HepG2 (cell line): Measurements from ENCODE around the gene GLS2. TPM values are rescaled to one million over a fixed set of nuclear protein-coding genes. Genes with fewer than 3 reads are reported as not detected.

Experiments used
- AKAP8 ChIP-seq: sonication (generic); formaldehyde crosslinking; IDR thresholded peaks from 2 replicates; pipeline ENCODE4 v1.5.1; 2020; ENCODE audit warnings: mild to moderate bottlenecking, missing genetic modification reagents
- CBFB ChIP-seq: sonication (generic); formaldehyde crosslinking; IDR thresholded peaks from 2 replicates; pipeline ENCODE4 v1.4.0; 2020; ENCODE audit warnings: missing genetic modification reagents
- CEBPZ ChIP-seq: IDR thresholded peaks from 2 replicates; pipeline ENCODE4 v1.6.1; 2012; ENCODE audit warnings: low read length, improper control_type of control experiment
- DDIT3 ChIP-seq: sonication (generic); formaldehyde crosslinking; IDR thresholded peaks from 2 replicates; pipeline ENCODE4 v1.4.0; 2020; ENCODE audit warnings: mild to moderate bottlenecking, missing genetic modification reagents
- DR1 ChIP-seq: sonication (generic); formaldehyde crosslinking; IDR thresholded peaks from 2 replicates; pipeline ENCODE4 v1.8.0; 2021; ENCODE audit warnings: mild to moderate bottlenecking, missing genetic modification reagents, inconsistent platforms
- KAT2B ChIP-seq: fragments of 150-350 bp; IDR thresholded peaks from 2 replicates; pipeline ENCODE4 v1.6.1; 2014; ENCODE audit warnings: low read depth, low read length, borderline replicate concordance
- MTA1 ChIP-seq: sonication (generic); formaldehyde crosslinking; IDR thresholded peaks from 2 replicates; pipeline ENCODE4 v1.4.0; 2020; ENCODE audit warnings: missing genetic modification reagents, mild to moderate bottlenecking, borderline replicate concordance
- MYC ChIP-seq: sonication (generic); formaldehyde crosslinking; IDR thresholded peaks from 2 replicates; pipeline ENCODE4 v1.9.0; 2021; ENCODE audit warnings: missing genetic modification reagents, borderline replicate concordance
- PBX3 ChIP-seq: sonication (generic); formaldehyde crosslinking; IDR thresholded peaks from 2 replicates; pipeline ENCODE4 v1.8.1; 2023; ENCODE audit warnings: missing genetic modification reagents, inconsistent platforms, borderline replicate concordance
- PHF5A ChIP-seq: IDR thresholded peaks from one replicate; pipeline ENCODE4 v1.6.1; 2018; ENCODE audit warnings: low read depth, missing genetic modification reagents; ENCODE audit not compliant: unreplicated experiment
- PREB ChIP-seq: sonication (generic); formaldehyde crosslinking; IDR thresholded peaks from 2 replicates; pipeline ENCODE4 v1.4.0; 2020; ENCODE audit warnings: missing genetic modification reagents
- THAP11 ChIP-seq: IDR thresholded peaks from 2 replicates; pipeline ENCODE4 v1.6.1; 2016; ENCODE audit warnings: missing biosample characterization, missing genetic modification reagents
- ZBTB7B ChIP-seq: sonication (generic); formaldehyde crosslinking; IDR thresholded peaks from 2 replicates; pipeline ENCODE4 v1.4.0; 2020; ENCODE audit warnings: missing genetic modification reagents
- ZNF282 ChIP-seq: fragments of 450-650 bp; IDR thresholded peaks from 2 replicates; pipeline ENCODE4 v1.6.1; 2018; ENCODE audit not compliant: partially characterized antibody
- ZNF33A ChIP-seq: sonication (generic); formaldehyde crosslinking; IDR thresholded peaks from 2 replicates; pipeline ENCODE4 v1.5.1; 2020; ENCODE audit warnings: missing genetic modification reagents, mild to moderate bottlenecking, moderate library complexity, borderline replicate concordance
- ZNF563 ChIP-seq: sonication (generic); formaldehyde crosslinking; IDR thresholded peaks from 2 replicates; pipeline ENCODE4 v1.8.0; 2022; ENCODE audit warnings: mild to moderate bottlenecking, moderate library complexity, missing genetic modification reagents
- ZNF574 ChIP-seq: sonication (generic); formaldehyde crosslinking; IDR thresholded peaks from 2 replicates; pipeline ENCODE4 v1.4.0; 2020; ENCODE audit warnings: missing genetic modification reagents
- ZNF605 ChIP-seq: sonication (generic); formaldehyde crosslinking; IDR thresholded peaks from 2 replicates; pipeline ENCODE4 v1.8.0; 2022; ENCODE audit warnings: mild to moderate bottlenecking, missing genetic modification reagents
- ZNF709 ChIP-seq: sonication (generic); formaldehyde crosslinking; IDR thresholded peaks from 2 replicates; pipeline ENCODE4 v1.5.0; 2020; ENCODE audit warnings: mild to moderate bottlenecking, missing genetic modification reagents
- ZNF841 ChIP-seq: sonication (generic); formaldehyde crosslinking; IDR thresholded peaks from 2 replicates; pipeline ENCODE4 v1.8.1; 2023; ENCODE audit warnings: missing genetic modification reagents, borderline replicate concordance
- ZSCAN9 ChIP-seq: IDR thresholded peaks from 2 replicates; pipeline ENCODE4 v1.6.1; 2016; ENCODE audit warnings: borderline replicate concordance
- polyA plus RNA-seq, 8 experiments: library from polyadenylated mRNA; depleted of rRNA in 3 of 8; stranded (reverse) in 7 of 8; unstranded in 1 of 8; fragments of >200 nt; fragmentation: Illumina TruSeq in 4 of 8; extraction: Trizol in 4 of 8; gene quantifications; 2 replicates each; pipeline versions ENCODE4 v1.2.1 to v1.2.3, GENCODE V29; 2011 to 2016; ENCODE audit warnings: low read depth in 4 of 8, missing spikeins in 1 of 8, mixed read lengths in 1 of 8; ENCODE audit not compliant: insufficient read depth in 1 of 8
- total RNA-seq, 5 experiments: library from RNA; depleted of rRNA; stranded (reverse); fragments of >200 nt; fragmentation: Illumina TruSeq; extraction: Trizol; gene quantifications; 2 replicates each; pipeline ENCODE4 v1.2.3, GENCODE V29; 2016; ENCODE audit warnings: low read depth in 1 of 5

Gene GLS2
- total and polyA plus RNA-seq, 2 of the 13 experiments (the other 11 are each of a cell fraction or from before 2014, with no cell fraction given): 8.6 to 12.2 TPM

GRCh38 chr12:56448860-56449621 is 38.9 kb downstream of the GLS2 start, which contains the start of gene TIMELESS (continued):
- TF ChIP-seq ZNF563 (CRISPR knock-in tag): peak; percentile 84
- TF ChIP-seq PBX3 (CRISPR knock-in tag): no peak
- TF ChIP-seq ZNF574 (CRISPR knock-in tag): peak; percentile 83
- no peak for TF ChIP-seq CEBPZ
- peak; percentile 92 for TF ChIP-seq ZNF605
- no peak for TF ChIP-seq AKAP8 (CRISPR knock-in tag)
- TF ChIP-seq ZNF841 (CRISPR knock-in tag): no peak
- 0 out of 2 replicates have a peak, but pooled peaks have one; percentile 50 for TF ChIP-seq ZNF33A (CRISPR knock-in tag)
- peak; percentile 86; the same call in 1 of the 2 replicates for TF ChIP-seq MYC (CRISPR knock-in tag)
- TF ChIP-seq DDIT3 (CRISPR knock-in tag): peak; percentile 61; the same call in 1 of the 2 replicates
- TF ChIP-seq CBFB (CRISPR knock-in tag): no peak; the same call in 1 of the 2 replicates
- no peak for TF ChIP-seq ZBTB7B
- peak; percentile 47; the same call in 1 of the 2 replicates for TF ChIP-seq MTA1 (CRISPR knock-in tag)
- TF ChIP-seq PREB (CRISPR knock-in tag): no peak
- 0 out of 2 replicates have a peak, but pooled peaks have one; percentile 30 for TF ChIP-seq ZSCAN9 (CRISPR knock-in tag)
- TF ChIP-seq PHF5A (CRISPR knock-in tag): peak; percentile 80
- no peak for TF ChIP-seq ZNF282
- peak; percentile 77; the same call in 1 of the 2 replicates for TF ChIP-seq DR1 (CRISPR knock-in tag)
- no peak for TF ChIP-seq KAT2B
- peak; percentile 88; the same call in 1 of the 2 replicates for TF ChIP-seq ZNF709
- TF ChIP-seq THAP11 (CRISPR knock-in tag): peak; percentile 46; the same call in 1 of the 2 replicates
